Activated CD4-positive, CD25-positive, alpha-beta regulatory T cell treated with anti-CD3 and anti-CD28 coated beads, Interleukin-2, amount 50 U/mL, for 24 hours (primary cell): ENCODE results near the gene GTSE1.
"Not testable (repeated sequence)": the region's sequence is repeated elsewhere in the genome, so short reads cannot be mapped to it uniquely, and the experiment has no call there.

Experiments used
- ATAC-seq, 2 donors: fragments of 150-1000 bp; cut with Tn5 transposase; one replicate each; pipeline ENCODE4 v1.10.0; 2021; ENCODE audit warnings: mild to moderate bottlenecking in 1 of 2, moderate library complexity in 1 of 2

Gene GTSE1

GRCh38 chr22:46295277-46295971 lies 1.2 kb upstream of the GTSE1 start:
- no peak for ATAC-seq

- no peak for ATAC-seq
Measured at GRCh38 chr22:46297151-46297812, 612 bp downstream of the GTSE1 start.

DNA sequence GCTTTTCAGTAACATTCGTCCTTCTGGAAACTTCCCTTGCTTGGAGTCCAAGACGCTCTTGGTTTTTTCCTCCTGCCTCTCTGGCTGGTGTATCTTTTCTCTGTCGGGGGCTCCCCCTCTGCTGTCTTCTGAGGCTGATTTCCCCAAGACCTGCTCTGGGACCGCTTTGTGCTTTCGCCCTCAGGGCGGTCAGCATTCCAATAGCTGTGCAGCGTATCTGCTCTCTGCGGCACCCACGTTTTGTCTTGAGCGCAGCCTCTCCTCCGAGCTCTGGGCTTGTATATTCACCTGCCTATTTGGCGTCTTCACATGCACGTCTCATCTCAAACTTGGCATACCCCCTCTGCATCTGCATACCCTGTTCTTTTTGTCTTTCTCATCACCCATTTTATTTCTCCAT lies 2.4 kb downstream of the GTSE1 start:
- no peak for ATAC-seq

GRCh38 chr22:46300491-46300890 lies 3.8 kb downstream of the GTSE1 start:
- no peak for ATAC-seq

GRCh38 chr22:46303347-46303965 lies 6.8 kb downstream of the GTSE1 start:
- no peak for ATAC-seq

DNA sequence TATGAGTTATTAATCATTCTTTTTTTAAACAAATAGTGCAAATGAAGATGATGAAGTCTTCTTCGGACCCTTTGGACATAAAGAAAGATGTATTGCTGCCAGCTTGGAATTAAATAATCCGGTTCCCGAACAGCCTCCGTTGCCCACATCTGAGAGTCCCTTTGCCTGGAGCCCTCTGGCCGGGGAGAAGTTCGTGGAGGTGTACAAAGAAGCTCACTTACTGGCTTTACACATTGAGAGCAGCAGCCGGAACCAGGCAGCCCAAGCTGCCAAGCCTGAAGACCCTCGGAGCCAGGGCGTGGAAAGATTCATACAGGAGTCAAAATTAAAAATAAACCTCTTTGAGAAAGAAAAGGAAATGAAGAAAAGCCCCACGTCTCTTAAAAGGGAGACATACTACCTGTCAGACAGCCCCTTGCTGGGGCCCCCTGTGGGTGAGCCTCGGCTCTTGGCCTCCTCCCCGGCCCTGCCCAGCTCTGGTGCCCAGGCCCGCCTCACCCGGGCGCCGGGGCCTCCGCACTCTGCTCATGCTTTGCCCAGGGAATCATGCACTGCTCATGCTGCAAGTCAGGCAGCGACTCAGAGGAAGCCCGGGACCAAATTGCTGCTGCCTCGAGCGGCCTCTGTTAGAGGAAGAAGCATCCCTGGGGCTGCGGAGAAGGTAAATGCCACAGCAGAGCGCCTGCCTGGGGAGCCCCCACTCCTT lies 11.8 kb downstream of the GTSE1 start:
- no peak for ATAC-seq

GRCh38 chr22:46309526-46310085 lies 12.9 kb downstream of the GTSE1 start:
- ATAC-seq = no peak

DNA sequence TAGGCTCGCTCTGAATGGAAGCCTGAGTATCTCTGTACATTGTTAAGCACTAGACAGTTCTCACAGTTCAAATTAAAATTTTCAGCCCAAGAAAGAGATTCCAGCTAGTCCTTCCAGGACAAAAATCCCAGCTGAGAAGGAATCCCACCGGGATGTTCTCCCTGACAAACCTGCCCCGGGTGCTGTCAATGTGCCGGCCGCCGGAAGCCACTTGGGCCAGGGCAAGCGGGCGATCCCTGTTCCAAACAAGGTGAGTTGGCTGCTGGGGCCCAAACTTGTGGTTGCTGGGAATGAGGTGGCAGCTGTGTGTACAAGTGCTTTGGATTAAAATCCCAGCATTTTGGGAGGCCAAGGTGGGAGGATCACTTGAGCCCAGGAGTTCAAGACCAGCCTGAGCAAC lies 15.4 kb downstream of the GTSE1 start:
- ATAC-seq = no peak

- ATAC-seq = not testable (repeated sequence)
Measured at GRCh38 chr22:46312848-46313247, 16.2 kb downstream of the GTSE1 start.

DNA sequence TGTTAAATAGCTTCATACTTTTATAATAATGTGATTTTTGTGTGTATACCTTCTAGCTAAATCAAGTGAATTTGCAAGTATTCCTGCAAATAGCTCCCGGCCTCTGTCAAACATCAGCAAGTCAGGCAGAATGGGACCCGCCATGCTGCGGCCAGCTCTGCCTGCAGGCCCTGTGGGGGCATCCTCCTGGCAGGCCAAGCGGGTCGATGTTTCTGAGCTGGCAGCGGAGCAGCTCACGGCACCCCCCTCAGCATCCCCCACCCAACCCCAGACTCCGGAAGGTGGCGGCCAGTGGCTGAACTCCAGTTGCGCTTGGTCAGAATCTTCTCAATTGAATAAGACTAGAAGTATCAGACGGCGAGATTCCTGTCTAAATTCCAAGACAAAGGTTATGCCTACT lies 19.3 kb downstream of the GTSE1 start:
- no peak for ATAC-seq

DNA sequence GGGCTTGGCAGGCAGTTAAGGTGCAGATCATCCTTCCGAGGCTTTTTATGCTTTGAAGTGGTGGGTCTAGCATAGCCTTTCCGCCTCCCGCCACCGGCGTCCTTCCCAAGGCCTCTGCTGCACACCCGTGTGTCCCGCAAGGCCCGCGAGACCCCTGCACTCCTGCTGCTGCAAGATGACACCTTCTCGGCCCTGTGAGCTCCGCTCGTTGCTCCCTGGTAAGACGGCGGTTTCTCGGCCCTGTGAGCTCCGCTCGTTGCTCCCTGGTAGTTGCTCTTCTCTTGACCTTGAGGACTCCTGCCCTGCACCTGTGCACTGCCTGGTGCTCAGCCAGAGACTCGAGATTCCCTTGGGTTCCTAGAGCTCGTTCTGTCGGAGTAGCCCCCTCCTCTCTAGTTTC lies 21.0 kb downstream of the GTSE1 start:
- no peak for ATAC-seq

- no peak for ATAC-seq
Measured at GRCh38 chr22:46318576-46318975, 21.9 kb downstream of the GTSE1 start.

- no peak for ATAC-seq
Measured at GRCh38 chr22:46319319-46319718, 22.6 kb downstream of the GTSE1 start.

DNA sequence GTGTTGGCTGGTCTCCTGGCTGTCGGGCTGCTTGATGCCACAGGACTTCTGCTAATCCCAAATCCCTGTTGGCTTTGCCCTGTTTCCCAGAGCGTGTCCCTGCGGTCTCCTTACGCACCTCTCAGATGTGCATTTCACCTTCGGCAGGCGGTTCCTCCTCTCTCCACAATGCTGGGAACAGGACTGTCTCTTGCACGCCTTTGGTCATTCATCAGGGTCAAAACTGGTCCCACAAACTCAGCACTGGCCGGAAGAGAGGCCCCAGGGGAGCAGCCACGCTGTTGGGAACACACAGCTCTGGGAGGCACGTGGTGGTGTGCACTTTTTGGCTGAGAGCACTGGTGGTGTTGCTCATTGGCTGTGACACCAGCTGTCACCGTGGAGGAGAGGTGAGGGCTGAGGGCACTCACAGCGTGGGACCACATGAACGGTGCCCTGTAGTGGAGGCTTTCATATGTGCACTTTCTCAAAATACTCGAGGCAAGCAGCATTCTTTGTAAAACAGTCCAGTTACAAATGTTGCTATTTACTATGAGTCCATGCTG lies 23.6 kb downstream of the GTSE1 start:
- ATAC-seq = no peak

- ATAC-seq = no peak
Measured at GRCh38 chr22:46320716-46321386, 24.2 kb downstream of the GTSE1 start.

DNA sequence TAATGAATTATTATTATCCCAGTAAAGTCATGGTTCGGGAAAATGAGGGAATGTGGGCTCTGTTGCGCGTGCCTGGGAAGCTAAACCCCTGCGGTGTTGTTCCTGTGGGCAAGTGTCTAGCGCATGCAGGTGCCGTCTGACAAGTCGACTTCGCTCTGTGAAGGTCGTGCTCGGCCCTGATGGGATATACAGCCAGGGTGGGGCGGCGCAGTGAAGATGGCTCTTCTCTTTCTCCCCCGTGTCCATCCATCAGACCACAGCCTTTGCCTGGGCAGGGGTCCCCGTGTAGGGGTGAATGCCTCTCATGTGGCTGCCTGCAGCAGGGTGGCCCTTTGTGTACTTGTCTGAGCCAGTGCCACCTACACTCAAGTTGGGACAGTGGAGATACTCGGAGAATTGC lies 26.0 kb downstream of the GTSE1 start:
- ATAC-seq = no peak

DNA sequence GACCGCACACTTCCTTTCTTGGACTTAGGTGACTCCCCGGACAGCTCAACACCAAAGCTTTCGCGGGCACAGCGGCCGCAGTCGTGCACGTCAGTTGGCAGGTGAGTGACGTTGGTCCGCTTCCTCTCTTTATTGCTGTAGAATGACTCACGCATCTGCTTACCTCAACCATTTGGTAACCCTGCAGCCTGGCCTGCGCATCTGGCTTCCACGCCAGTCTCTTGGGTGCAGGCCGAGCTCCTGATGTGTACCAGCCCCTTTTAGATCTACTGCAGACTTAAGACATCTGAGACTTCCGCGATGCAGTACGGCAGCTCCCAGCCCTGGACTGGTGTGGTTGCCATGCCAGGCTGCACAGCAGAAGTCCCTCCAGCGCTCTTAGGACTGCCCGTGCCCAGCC lies 26.5 kb downstream of the GTSE1 start:
- no peak for ATAC-seq

DNA sequence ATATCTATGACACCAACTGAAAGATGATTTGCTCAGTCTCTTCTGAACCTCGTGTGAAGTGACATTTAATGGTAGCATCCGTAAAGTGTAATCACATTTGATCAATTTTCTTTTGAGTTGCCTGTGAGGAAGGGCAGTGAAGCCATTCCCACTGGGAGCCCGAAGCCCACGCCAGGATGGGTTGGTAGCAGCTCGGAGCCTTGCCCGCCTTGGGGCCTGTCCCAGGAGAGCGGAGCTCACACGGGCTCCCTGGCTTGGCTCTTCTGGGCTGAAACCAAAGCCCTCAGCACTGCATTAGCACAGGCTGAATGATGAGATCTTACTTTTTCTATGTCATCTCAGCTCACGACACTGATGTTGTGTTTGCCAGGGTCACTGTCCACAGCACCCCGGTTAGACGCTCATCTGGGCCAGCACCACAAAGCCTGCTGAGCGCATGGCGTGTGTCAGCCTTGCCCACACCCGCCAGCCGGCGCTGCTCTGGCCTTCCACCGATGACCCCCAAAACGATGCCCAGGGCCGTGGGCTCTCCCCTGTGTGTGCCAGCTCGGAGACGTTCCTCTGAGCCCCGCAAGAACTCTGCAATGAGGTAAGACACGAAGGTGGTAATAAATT lies 29.5 kb downstream of the GTSE1 start:
- no peak for ATAC-seq

GRCh38 chr22:46327691-46328465 lies 31.2 kb downstream of the GTSE1 start:
- no peak for ATAC-seq

DNA sequence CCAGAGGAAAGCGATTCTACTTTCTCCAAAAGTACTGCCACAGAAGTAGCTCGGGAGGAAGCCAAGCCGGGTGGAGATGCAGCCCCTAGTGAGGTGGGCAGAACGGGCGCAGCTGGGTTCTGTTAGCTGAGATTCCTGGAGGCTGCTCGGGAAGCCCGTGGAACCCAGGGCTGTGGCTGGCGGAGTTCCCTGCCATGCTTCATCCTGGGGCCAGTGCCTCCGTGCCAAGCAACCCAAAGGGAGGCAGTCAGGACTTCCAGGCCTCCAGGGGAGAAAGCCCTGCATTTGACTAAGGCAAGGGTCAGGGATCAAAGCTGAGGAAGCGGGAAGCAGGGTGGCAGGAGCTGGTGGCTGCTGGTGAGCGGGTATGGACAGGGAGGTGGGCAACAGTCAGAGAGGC lies 32.1 kb downstream of the GTSE1 start:
- no peak for ATAC-seq

DNA sequence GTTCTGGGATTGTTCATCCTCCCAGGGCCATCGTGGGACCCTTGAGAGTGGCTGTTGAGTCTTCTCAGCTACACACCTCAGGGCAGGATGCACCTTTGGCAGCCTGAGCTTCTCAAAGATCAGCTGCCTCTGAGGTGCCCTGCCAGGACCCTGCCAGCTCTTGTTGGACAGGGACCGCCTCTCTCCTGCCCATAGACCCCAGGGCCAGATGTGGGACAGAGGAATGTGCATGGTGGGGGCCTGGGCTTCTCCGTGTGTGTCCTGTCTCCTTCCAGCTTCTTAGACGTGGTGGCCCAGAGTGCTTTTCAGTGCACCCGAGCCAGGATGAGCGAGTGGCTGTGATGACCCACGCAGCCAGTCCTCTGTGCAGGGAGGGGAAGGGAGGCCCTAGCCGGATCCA lies 32.9 kb downstream of the GTSE1 start:
- ATAC-seq = no peak
